ENCODE results near the gene CCT8.

CCT8 gene, protein sequence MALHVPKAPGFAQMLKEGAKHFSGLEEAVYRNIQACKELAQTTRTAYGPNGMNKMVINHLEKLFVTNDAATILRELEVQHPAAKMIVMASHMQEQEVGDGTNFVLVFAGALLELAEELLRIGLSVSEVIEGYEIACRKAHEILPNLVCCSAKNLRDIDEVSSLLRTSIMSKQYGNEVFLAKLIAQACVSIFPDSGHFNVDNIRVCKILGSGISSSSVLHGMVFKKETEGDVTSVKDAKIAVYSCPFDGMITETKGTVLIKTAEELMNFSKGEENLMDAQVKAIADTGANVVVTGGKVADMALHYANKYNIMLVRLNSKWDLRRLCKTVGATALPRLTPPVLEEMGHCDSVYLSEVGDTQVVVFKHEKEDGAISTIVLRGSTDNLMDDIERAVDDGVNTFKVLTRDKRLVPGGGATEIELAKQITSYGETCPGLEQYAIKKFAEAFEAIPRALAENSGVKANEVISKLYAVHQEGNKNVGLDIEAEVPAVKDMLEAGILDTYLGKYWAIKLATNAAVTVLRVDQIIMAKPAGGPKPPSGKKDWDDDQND

DNA sequence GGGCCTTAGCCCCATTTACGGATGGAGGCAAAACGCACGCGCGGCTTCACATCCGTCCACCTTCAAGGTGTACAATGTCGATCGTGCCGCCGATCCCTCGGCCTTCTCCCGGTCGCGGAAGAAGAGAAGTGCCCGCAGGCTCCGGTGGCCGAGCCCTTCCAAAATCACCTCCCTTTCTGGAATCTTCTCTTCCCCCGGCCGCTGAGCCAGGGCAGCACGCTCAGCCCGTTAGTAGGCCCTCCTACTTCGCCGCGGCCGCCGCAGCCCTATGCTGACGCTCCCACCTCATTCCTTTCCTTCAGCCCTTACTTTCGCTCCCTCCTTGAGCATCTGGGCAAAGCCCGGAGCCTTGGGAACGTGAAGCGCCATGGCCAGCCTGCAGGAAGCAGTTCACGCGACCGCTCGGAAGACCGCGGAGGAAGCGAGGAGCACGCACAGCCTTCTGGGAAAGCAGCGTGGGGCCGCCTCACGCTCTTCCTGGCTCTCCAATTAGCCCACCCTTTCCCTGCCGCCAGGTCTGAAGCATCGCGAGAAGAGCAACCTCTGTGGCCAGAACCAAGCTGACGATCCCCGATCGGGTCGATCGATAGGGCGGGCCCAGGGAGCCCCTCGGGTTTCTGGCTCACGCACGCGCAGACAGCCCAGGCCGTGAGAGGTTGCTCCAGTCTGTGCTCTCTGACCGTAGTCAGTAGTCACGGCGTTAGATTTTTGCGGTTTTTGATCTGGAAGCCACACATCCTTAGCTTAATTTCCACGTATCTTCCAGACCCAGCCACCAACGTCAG, at the start of gene CCT8:
CCT8 (minus strand) TSS at position 427 of the 785 bp plus-strand sequence; CDS start at position 369, 58 bp downstream.
- peak; percentile 92 to 98 (median 96) for DNase-seq

DNA sequence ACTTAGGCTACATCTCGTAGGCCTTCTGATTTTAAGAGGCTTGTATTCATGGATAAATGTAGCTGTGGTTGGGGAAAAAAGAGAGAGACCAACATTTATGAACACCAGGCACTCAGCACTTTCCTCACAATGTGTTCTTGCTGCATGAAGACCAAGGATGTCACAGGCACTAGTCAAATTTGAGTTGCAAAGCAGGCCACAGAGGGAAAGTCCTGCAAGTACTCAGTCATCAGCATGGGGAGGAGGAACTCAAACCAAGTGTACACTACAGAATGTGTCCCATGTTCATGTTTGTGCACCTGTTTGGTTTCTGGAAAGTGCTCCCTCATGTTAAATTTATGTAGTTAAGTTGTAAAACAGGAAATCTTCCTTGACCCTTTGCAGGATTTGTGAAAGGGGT, 48.3 kb upstream of the CCT8 start:
- no peak for DNase-seq

DNA sequence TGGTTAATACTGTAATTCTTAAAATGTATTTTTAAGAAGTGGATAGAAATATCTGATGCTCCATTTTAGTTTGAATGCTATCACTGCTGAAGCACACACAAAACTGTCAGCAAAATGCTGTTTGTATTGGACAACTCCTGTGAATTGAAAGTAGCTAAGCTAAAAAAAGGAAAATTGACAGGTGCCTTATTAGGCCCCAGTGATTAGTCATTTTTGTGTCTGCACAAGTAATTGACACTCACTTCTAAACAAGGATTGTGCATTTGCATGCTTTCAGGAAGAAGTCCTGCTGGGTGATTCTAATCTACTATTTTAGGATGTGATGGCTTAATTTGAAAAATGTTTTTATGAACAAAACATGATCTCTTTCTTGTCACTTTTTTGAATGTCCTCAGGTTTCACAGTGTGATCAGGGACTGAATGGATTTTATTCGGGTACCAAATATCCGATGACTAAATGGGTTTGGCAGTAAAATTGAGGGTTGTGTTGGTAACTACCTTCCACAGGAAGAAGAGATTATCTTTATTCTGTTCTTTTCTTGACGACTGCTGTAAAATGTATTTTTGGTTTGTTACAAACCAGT, 44.0 kb upstream of the CCT8 start:
- DNase-seq, result no peak

DNA sequence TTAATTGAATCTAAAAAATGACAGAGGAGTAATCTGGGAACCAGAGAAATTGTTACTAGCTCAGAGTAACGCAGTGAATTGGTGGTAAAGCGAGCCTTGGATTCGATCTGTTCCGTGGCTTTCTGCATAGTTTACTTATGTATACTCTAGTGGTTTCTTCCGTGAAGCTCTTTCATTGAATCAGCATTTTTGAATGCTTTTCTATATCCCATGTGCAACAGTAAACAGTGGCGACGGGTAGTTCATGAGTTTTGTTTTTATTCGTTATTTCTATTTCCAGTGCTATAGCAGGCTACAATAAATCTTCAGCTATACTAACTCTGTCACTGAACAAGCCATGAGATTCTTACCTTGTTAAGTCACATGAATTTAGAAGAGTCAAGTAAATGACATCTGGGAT, 42.5 kb upstream of the CCT8 start:
- DNase-seq, result no peak

DNA sequence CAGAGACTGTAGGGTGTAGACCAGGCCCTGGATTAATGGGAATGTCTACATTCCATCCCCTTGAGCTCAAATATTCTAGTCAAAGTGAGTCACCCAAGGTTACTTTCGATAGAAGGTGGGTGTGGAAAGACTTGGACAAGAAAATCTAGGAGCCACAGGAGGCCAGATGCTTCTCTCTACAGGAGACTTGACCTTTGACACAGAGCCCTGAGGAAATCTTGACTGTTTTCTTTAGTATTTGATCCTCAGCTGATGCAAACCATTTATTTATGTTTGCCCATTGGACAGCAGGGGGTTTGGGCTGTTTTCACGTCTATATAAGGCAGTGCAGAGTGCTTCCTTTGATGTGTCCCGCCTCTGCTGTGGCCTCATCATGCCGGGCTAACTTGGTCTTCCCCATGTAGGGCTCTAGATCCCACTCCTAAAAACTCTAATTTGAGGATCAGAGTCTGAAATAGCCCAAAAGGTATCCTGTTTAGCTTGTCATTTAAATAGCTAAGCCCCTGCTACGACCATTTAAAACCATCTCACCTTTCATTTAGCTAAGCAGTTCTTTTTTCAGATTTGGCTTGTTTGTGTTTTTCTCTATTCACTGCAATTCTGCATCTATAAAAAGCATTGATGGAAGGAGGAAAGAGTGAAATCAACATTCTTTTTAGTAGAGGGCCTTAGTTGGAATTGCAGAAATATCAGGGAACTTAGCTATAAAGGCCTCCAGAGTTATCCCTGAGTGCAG, 41.5 kb upstream of the CCT8 start:
- no peak for DNase-seq

DNA sequence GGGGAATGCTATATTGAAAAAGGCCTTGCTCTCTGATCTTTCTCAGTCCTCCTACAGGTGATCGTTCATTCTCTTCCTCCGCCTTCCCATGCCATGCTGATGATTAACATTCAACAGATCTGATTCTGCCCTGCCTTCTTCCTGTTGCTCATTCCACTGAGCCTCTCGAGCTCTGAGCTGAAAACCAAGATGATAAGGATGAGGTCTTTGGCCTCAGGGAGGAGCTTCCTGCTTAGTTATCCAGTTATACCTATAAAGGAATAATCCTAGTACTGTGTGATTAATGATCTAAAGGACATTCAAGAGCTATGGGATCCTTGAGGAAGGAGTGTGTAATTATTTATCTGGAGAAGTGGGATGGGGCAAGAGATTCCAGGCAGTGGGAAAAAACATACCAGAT, 31.8 kb upstream of the CCT8 start:
- DNase-seq, result no peak

DNA sequence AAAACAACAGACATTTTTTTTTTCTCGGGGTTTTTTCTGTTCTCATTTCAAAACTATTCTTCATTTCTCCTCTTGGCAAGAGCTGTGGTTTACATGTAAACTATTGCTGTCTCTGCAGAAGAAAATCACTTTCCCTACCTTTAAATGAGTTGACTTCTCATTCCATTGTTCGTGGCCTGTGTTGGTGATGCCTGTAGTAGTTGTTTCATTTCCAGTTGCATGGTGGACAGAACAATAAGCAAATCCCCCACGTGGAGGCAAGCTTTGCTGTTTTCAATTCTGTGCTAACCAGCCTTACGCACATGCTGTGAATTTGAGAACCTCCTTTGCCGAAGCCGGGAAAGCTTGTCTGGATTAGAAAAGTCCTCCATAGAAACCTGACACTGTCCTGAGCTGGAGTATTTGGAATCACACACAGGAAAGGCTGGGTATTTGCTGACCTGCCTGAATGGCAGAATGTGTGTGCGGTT, 30.8 kb upstream of the CCT8 start:
- DNase-seq, result no peak

DNA sequence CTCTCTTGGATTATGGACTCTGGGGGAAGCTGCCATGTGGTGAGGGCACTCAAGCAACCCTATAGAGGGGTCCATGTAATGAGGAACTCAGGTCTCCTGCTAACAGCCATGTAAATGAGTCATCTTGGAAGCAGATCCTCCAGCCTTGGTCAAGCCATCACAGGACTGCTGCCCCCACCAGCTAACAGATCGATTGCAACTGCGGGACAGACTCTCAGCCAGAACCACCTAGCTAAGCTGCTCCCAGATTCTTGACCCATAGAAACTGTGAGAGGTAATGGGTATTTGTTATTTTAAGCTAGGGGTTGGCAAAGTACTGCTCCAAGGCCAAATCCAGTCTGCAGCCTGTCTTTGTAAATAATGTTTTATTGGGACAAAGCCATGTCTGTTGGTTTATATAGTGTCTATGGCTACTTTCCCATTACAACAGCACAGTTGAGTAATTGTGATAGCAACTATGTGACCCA, 29.4 kb upstream of the CCT8 start:
- DNase-seq, result no peak

DNA sequence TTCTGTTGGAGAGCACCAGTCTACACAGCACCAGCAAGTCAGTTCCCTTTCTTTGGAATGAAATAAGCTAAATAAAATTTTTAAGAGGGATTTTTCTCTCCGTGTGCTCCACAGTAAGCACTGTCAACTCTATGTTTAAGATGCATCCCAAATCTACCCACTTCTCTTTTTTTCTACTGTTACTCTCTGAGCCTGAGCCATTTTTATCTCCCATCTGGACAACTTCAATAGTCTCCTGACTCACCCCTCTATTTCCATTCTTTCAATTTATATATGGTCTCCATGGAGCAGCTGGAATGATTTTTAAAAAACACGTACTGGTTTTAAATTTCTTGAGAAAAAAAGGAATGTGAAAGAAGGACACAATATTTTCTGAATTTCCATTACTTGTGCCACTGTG, 24.7 kb upstream of the CCT8 start:
- no peak for DNase-seq

DNA sequence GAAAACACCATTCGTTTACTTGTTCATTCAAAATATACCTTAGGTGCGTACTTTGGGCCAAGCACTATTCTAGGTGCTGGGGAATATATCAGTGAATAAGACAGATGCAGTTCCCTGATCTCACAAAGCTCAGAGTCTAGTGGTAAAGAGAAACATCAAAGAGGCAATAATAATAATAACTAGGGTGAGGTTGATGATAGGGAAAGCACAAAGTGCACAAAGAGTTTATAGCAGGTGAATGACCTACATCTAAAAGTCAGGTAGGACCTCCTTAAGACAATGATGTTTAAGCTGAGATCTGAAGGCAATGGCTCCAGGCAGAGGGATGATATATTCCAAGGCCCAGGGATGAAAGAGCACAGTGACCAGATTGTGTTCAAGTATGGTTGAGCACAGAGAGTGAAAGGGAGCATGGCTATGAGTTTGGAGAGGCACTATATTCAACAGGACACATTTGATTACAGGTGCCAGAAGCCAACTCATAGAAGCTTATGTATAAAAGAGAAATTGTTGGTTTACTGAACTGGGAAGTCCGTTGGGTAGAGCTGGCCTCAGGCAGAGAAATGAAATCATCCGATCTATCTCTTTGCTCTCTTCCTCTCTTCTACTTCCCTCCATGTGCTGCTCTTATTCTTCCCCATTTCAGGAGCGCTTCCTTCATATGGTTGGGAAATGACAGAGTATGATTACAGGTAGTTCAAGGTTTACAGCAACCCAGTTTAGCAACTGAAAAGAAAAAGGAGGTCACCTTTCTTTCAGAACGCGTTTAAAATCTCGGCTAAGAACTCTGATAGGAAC, 23.0 kb upstream of the CCT8 start:
- DNase-seq, result no peak

DNA sequence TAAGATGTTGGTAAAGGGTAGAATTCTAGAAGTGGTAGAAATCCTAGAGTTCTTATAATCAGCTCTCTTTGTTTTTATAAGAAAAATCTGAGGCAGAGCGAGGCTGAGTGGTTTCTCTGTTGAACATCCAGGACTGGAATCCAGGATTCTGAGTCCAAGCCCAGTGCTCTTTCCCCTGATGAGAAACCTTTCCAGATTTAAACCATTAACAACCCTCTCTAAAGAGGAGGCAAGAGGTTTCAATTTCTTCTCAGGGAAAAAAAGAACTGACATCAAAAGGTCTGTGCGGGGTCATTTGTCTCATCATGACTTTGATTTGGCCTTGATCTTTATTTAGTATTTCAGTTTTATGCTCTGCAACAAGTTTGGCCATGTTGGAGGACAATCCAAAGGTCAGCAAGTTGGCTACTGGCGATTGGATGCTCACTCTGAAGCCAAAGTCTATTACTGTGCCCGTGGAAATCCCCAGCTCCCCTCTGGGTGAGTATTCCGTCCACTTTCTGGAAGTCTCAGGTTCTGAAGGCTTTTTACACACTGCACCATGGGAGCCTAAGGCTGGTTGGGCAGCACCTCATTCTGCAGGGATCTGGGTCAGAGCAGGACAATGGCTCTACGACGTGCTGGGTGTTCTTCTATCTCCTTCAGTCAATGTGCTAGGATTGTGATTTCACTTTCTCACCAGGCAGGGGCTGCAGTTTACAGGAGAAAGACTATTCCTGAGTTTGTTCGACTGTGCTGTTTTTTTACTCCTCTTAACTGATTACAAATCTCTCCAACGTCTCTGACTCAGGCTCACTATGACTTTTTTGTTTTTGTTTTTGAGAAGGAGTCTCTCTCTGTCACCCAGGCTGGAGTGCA, 18.9 kb upstream of the CCT8 start:
- DNase-seq, result no peak

DNA sequence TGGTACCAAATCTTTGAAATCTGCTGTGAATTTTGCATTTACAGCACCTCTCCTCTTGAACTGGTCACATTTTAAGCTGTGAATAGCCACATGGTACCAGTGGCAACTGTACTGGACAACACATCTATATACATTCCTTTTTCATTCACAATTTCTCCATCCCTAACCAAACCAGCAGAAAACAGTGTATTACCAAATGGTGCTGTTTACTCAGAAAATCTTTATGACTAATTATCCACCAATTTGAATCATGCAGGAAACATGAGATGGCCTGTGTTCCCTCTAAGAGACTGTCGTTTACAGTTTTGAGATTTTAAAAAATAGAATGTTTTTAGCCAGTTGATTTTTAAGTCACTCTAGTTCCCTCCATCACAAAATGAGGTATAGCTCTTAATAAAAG, 17.6 kb upstream of the CCT8 start:
- DNase-seq, result no peak

DNA sequence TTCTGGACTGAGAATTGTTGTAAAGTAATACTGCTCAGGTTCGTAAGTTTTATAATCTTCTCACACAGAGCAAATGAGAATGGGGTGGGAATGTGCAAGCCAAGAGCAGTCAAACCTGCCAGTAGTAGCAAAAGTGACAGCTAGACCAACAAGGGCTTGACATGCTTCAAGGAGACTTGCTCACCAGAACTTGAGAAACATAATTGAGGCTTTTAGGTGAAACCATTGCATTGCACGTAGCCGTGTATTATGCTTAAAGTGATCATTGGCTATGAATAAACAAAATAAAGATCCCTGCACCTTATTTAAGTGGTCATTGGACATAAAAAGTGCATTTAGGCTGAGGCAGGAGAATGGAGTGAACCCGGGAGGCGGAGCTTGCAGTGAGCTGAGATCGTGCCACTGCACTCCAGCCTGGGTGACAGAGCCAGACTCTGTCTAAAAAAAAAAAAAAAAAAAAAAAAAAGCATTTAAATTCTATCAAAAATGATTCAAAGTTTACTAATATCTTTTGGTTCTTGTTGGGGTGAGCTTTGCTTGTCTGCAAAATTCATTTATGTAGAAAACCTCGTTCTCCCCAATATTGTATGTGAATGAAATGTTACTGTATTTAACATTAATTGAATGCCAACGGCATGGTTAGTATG, 11.8 kb upstream of the CCT8 start:
- no peak for DNase-seq

DNA sequence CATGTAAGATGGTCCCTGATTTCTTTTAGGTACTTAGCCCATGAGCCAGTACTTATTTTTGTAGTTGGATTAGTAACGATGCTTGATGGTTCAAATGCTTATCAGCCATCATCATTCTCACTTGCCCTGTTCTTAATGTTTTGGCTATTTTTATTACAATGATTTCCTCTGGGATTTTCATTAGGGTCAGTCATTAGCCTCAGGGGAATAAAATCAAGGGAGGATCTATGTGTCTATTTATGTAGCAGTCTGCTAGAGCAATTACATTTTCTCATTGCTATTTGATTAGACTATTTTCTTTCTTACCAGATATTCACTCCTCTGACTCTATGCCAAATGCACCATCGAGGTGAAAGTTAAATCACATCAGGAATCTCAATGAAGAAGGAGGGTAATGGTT, 10.9 kb upstream of the CCT8 start:
- no peak for DNase-seq

DNA sequence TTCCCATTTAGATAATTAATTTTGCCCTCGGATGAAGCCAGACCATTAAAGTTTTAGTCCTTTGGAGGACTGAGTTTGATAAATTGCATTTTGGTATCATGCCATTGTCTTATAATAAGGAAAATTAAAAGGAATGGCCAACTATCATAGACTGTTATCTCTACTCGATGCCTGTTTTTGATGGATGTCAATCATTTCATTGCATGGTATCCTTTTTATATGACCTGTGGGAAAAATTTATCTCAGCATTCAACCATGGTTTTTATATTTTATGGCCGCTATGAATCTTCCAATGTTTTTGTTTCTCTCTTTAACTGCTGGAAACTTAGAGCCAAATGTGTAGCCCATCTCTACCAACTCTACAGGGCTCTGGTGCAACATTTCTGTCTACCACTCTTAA, 9.9 kb upstream of the CCT8 start:
- DNase-seq, result no peak

DNA sequence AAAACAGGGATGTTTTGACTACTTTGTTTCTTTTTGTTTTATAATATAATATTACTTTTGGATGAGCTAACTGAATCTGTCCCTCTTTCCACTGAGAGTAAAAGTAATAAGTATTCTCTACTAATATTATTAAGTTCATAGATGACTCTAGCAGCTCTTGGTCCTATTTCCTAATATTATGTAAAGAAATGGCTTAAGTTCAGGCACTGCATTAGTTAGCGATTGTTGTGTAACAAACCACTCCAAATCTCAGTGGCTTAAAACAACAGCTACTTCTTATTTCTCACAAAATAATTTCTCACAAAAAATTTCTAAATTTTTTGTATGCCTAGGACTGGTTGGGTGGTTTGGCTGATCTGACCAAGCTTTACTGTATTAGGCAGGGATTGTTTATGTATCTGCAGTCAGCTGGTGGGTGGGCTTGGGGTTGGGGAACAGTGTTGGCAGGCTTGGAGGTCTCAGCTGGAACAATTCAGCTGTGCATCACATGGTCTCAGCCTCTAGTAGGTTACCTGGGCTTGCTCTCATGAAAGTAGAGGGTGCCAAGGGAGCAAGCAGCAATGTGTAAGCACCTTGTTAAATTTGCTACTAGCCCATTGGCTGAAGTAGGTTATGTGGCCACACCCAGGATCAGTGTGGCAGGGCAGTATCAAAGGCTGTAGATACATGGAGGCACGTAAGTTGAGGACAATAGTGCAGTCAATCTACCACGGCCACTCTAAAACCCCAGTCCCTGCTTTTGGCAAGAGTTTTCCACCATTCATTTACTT, 8.8 kb upstream of the CCT8 start:
- no peak for DNase-seq

DNA sequence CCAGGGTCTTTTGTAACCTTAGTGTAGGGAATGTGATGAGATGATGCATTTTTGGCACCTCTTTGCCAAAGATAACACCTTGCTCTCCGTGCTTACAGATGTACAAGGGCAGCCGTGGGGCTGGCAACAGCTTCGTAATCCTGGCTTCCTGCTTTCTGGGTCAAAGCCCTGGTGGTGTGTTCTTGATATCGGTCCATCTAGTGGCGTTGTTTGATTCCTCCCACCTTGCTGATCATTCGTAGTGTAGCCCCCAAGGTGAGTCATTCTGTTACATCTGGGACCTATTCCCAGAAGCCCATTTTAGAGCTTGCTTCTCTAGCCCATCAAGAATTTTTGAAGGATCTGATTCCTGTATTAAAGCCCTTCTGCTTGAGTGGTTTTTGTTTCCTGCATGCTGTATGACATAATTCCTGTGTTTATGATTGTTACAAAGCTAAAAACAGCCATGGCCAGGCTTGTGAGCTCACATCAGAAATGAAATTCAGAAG, 7.0 kb upstream of the CCT8 start:
- no peak for DNase-seq

DNA sequence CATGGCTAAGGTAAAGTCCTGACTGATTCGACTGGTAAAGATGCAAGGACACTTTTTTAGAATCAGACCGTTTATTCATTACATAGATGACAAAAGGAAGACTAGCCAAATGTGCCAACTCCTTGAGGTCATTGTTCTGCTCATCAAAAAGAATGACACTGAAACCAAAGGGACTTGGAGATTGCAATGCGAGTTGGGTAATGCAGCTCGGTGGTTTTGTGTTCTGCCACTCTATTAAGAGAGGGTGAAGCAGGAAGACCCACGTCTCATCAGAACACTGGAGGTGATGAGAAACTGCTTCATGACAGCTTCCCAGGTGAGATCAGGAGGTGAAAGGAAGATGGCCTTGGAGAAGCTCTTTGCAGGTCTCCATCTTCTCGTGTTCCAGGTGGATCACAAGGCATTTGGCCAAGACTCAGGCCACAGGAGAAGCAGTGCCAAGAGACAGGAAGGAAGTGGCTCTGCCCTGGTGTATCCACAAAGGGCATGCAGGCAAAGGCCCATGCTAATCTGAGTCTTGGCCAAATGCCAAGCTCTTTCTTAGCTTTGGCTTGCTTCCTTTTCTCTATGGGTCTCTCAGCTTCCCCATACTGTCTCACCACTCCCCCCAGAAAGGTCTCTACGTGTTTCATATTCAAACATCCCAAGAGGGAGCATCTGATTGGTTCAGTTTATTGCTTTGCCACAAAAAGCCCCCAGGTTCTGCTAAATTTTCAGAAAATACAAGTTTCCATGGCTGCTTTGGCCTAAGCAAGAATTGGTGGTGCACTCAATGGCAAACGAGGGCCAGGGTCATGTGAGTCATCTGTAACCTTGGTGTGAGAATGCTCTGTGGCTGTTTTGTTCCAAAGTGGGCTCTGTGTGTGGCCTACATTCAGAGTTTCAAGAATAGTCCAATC, 5.7 kb upstream of the CCT8 start:
- no peak for DNase-seq
